ENCODE measurements around the gene DCANP1. TPM values are rescaled to one million over a fixed set of nuclear protein-coding genes. Genes with fewer than 3 reads are reported as not detected.

DCANP1 gene
- total RNA-seq, 1 experiment from 2014 or later: not detected

DNA sequence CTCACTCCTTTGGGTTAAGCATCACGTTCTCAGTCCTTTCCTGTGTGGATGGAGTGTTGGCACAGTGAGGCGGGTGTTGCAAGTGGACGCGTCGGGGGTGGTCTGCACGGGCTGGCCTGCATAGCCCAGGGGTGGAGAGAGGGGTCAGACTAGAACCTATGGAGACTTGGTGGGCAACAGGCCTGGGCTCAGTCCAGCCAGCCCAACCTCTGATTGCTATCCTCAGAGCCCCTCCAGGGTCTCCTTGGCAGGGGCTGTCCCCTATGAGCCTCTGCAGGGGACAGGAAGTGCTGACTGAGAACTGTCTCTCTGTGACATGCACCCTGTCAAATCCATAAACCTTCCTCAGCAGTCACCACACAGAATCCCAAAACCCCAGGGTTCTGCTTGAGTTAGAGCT is 2.3 kb downstream of the DCANP1 start:
- H3K27me3 ChIP-seq: peaks cover 21% of the 10 kb centered on the region; the same call in 1 of the 2 replicates
- DNase-seq: no peak
- no peak overlapping the region for H3K27ac ChIP-seq
- no peaks in the 10 kb centered on the region for H3K36me3 ChIP-seq
- no peak overlapping the region for H3K4me3 ChIP-seq
- peaks cover 2% of the 10 kb centered on the region; the same call in 1 of the 2 replicates for H3K4me1 ChIP-seq
- no peaks in the 10 kb centered on the region for H3K9me3 ChIP-seq (replicated peaks)

DNA sequence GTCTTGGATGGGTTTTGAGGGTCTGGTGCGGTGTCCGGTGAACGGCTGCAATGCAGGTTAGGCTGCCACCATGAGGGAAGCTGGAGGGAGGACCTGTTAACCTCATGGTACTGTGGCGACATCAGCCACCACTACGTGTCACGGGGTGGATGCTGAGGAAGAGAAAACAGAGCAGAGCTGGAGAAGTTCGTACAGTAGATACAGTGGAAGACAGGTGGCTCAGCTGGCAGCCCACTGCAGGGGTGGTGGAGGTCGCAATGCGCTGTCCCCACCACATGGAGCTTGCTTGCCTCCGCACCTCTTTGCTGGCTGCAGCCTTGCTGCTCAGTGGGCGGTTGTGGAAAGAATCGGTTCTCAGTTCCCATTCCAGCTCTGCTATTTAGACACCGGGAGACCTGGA is 2.8 kb downstream of the DCANP1 start:
- Histone ChIP-seq H3K4me1 (peaks cover 2% of the 10 kb centered on the region; the same call in 1 of the 2 replicates), H3K9me3 (replicated peaks) (no peaks in the 10 kb centered on the region), H3K4me3 (no peak overlapping the region), H3K27me3 (peaks cover 17% of the 10 kb centered on the region; the same call in 1 of the 2 replicates), H3K27ac (no peak overlapping the region), H3K36me3 (no peaks in the 10 kb centered on the region)
- no peak for DNase-seq

DNA sequence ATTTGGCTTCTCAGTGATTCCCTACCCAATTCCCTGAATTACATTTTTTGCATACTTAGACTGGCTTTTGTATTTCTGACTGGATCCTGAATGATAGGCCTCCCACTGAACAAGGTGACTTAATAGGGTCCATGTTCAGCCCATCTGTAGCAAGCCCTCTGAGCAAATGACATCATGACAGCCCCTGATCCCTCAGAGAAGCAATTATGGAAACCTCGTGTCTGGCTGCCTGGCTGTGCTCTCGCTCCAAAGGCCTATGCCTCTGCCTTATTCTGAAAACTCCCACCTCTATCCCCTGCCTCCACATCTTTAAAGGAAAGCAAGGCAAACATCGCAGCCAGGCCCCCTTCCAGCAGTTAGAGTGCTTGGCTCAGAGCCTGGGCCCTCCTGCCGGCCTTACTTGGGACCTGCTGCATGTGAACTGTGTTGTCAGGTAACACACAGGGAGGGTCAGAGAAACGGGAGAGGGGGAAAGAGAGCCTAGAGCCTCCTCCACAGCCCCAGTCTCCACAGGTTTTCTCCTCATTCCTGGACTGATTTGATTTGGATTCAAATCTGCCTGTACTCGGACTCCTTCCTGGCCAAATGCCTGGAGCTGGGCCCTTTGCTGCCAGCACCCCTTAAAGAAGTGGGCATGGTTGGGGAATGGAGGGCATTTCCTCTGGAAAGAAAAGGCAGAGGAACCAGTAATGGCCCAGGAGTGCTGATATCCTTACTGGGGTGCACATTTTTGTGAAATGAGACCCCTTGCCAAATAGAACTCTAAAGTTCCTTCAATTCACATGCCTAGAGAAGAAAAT is 3.8 kb downstream of the DCANP1 start:
- H3K9me3 ChIP-seq (replicated peaks): no peaks in the 10 kb centered on the region
- H3K27ac ChIP-seq: no peak overlapping the region
- H3K4me1 ChIP-seq: peaks cover 3% of the 10 kb centered on the region; the same call in 1 of the 2 replicates
- H3K36me3 ChIP-seq: no peaks in the 10 kb centered on the region
- DNase-seq: no peak
- peaks cover 16% of the 10 kb centered on the region; the same call in 1 of the 2 replicates for H3K27me3 ChIP-seq
- H3K4me3 ChIP-seq: no peak overlapping the region

DNA sequence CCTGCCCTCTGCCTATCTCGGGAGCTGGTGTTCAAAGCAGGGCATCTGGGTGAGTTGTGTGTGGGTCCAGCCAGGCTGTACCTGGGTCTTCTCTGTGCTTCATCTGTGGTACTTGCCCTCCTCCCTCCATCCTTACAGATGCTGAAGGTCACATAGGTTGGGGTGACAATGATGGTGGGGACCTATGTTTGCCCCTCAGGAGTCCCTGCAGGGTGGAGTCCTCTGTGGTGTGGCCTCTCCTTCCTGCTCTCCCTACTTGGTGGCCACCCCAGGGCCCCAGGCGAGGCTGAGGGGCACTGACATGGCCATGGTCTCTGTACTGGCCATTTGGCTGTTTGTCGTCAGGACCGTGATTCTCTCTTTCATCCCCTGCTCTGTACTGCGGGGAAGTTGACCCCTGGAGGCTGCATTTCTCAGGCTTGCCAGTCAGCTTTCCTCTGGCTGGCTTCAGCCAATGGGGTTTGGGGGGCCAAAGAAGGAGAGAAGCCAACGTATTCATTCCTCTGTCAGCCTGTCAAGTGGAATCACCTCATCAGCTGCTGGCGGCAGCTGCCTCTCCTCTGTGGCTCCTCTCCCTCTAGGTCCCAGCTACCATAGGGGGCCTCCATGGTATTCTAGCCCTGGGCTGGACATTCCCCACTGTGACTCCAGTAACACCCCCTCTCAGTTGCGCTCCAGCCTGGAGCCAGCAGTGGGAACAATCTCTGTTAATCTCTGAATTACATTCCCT is 4.6 kb downstream of the DCANP1 start:
- no peak overlapping the region for H3K27ac ChIP-seq
- no peak overlapping the region for H3K4me3 ChIP-seq
- H3K9me3 ChIP-seq (replicated peaks): no peaks in the 10 kb centered on the region
- DNase-seq: peak; percentile 22 to 33
- H3K4me1 ChIP-seq: peaks cover 10% of the 10 kb centered on the region; the same call in 1 of the 2 replicates
- no peaks in the 10 kb centered on the region for H3K36me3 ChIP-seq
- H3K27me3 ChIP-seq: peaks cover 16% of the 10 kb centered on the region; the same call in 1 of the 2 replicates

DNA sequence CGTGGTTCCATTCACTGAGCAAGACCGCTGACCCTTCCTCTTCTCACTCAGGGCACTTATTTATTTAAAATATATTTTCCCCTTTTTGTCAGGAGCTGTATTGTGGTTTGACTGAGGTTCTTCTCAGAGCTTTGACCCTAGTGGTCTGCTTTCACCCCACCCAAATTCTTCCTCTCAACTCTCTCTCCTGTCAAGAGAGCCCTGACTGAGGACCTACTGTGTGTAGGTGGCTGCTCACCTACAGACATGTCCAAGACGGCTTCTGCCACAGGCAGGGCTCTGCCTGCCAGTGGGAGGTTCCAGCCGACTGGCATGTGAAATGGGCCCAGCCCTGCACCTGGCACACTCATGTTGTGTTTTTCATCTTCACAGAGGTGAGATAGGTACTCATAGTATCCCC is 5.2 kb downstream of the DCANP1 start:
- DNase-seq: no peak
- peaks cover 10% of the 10 kb centered on the region; the same call in 1 of the 2 replicates for H3K4me1 ChIP-seq
- H3K9me3 ChIP-seq (replicated peaks): no peaks in the 10 kb centered on the region
- H3K27ac ChIP-seq: no peak overlapping the region
- H3K4me3 ChIP-seq: no peak overlapping the region
- peaks cover 11% of the 10 kb centered on the region; the same call in 1 of the 2 replicates for H3K27me3 ChIP-seq
- H3K36me3 ChIP-seq: no peaks in the 10 kb centered on the region

DNA sequence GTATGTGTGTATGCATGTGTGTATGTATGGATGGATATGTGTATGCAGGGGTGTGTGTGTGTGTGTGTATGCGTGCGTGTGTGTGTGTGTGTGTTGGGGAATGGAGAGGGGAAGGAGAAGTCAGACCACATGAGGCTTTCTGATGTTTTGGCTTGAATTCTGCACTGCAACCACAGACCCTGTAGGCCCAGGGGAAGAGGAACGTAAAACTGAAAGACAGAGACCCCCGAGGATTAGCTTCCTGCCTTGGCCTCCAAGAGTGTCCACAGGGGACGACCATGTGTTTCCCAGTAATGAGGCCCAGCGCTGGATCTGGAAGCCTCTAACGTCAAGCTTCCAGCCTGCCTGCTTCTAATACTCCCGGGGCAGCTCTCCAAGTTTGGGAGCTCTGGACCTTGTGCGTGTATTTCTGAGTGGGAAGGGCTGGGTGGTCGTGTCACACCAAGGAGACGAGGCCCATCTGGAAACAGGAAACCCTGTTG is 5.8 kb downstream of the DCANP1 start:
- DNase-seq: no peak

DNA sequence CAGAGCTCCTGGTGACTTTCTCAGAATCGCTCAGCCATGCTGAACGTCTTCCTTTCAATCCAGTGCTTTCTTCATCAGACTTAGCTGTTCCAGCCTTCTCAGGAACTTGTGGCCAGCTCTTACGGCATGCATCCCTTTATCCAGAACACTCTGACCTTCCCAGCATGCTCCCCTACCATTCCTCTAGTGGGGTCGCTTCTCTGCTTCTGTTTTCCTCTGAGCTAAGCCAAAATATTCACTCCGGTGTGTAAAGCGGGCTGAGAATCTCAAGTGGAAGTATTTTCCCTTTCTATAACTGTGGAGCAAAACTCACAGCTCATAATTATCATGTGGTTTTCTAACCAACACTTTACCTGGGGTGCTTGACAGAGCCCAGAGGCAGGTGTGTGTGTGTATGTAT is 6.2 kb downstream of the DCANP1 start:
- Histone ChIP-seq H3K9me3 (replicated peaks) (no peaks in the 10 kb centered on the region), H3K4me3 (no peak overlapping the region), H3K27me3 (peaks cover 8% of the 10 kb centered on the region; the same call in 1 of the 2 replicates), H3K4me1 (peaks cover 10% of the 10 kb centered on the region; the same call in 1 of the 2 replicates), H3K36me3 (no peaks in the 10 kb centered on the region), H3K27ac (no peak overlapping the region)
- DNase-seq: no peak

More for the DNA sequence above, 5.8 kb downstream of the DCANP1 start:
- H3K9me3 ChIP-seq (replicated peaks): no peaks in the 10 kb centered on the region
- H3K27ac ChIP-seq: no peak overlapping the region
- H3K4me3 ChIP-seq: no peak overlapping the region
- no peaks in the 10 kb centered on the region for H3K36me3 ChIP-seq
- H3K4me1 ChIP-seq: peaks cover 10% of the 10 kb centered on the region; the same call in 1 of the 2 replicates
- H3K27me3 ChIP-seq: peaks cover 11% of the 10 kb centered on the region; the same call in 1 of the 2 replicates

DNA sequence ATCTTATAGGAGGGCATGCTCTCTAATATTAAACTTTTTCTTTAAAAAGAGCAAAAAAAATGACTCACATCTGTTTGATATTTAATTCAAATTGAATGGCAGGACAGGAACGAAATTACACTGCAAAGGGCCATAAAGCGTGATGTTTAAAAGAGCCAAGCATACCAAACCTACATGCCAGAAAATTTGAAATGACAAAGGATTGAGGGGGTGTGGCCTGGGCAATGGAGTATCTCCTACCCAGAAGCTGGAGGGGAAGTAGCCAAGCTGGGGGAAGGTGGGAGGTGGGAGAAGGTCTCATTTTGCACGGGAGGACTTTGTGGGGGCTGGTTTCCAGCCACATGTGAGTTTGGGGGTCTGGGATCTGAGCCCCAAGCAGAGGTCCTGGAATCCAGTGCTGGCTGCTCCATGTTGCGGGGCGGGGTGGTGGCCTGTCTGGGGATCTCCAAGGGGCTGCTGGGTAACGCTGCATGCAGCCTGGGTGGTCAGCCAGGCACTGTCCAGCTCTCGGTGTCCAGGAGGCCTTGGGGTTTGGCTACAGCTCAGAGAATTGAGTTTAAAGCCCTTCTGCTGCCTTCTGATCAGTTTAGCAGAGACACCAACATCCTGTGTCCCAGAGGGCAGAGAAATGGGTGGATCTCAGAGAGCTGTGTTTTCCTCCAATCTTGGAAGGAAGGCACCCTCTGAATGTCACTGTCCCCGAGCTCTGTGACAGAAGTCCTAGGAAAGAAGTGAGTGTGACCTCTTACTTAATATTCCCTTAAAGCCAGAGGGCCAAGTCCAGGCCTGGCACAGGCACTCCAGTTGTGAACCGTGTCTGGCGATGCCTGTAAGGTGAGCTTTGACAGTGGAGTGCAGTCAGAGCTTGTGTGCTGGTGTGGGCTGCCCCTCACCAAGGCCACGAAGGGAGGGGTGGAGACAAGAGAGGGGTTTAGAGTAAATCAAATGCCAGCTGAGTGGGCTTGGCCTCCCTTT is 7.6 kb downstream of the DCANP1 start:
- Histone ChIP-seq H3K27me3 (peaks cover 6% of the 10 kb centered on the region; the same call in 1 of the 2 replicates), H3K9me3 (replicated peaks) (no peaks in the 10 kb centered on the region), H3K36me3 (no peaks in the 10 kb centered on the region), H3K4me3 (no peak overlapping the region), H3K4me1 (peaks cover 10% of the 10 kb centered on the region; the same call in 1 of the 2 replicates), H3K27ac (no peak overlapping the region)
- no peak for DNase-seq

DNA sequence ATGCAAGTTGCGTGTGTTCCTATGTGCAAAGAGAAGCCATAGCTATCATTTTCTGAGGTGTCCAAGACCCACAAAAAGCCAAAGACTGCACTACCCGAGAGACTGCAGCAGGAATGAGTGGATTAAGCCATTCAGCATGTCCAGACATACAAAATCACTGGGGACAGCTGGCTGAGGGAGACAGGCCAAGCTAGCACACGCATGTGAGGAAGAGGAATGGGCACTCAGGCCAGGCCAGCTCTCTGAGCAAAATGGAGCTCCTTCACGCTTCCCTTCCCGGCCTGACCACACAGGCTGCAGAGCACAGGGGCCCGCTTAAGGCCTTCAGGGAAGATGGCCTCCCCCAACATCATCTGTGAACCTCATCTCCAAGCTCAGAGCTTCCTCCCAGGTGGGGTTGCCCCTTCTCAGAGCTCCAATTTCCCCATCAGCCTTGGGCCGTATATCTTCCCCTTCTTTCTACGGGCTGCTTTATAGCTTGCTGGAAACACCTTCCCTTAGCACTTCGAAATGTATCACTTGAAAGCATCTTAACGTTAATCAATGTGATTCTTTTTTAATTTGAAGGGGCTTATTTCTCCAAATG is 8.4 kb downstream of the DCANP1 start:
- peaks cover 6% of the 10 kb centered on the region; the same call in 1 of the 2 replicates for H3K27me3 ChIP-seq
- peaks cover 10% of the 10 kb centered on the region; the same call in 1 of the 2 replicates for H3K4me1 ChIP-seq
- H3K9me3 ChIP-seq (replicated peaks): no peaks in the 10 kb centered on the region
- no peak overlapping the region for H3K27ac ChIP-seq
- no peaks in the 10 kb centered on the region for H3K36me3 ChIP-seq
- no peak overlapping the region for H3K4me3 ChIP-seq
- no peak for DNase-seq

DNA sequence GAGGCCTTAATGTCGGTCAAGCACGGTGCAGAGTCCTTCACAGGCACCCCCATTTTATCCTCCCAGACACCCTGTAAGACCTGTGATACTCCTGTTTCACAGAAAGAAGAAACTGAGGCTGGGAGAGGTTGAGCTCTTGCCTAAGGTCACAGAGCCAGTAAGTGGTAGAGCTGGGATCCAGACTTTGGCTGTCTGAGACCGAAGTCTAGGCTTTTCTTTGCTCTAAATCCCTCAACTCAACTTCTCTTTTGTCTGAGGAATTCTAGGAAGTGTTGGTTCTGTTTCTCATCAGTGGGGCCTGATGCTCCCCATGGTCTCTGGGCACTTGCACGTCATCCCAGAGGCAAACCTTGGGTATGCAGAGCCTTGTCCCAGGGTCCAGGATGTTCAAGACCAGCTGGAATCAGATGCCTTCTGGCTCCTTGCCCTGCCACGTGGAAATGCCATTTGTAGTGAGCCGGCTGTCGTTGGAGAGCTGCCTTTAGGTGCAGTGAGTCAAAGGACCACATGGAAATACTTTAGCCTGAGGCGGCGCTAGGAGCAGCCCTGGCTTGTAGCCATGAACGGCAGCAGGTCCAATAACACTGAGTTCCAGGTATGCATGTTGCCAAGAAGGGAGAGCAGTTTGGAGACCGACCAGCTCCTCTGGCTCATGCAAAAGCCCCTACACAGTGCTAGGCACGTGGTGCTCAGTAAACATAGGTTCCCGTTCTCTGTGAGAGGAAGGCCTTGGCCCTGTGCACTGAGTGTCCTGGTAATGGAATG is 9.2 kb downstream of the DCANP1 start:
- no peaks in the 10 kb centered on the region for H3K36me3 ChIP-seq
- peak; percentile 66 to 69 for DNase-seq
- H3K4me1 ChIP-seq: peaks cover 10% of the 10 kb centered on the region; the same call in 1 of the 2 replicates
- H3K4me3 ChIP-seq: no peak overlapping the region
- H3K27me3 ChIP-seq: peaks cover 5% of the 10 kb centered on the region; the same call in 1 of the 2 replicates
- no peaks in the 10 kb centered on the region for H3K9me3 ChIP-seq (replicated peaks)
- H3K27ac ChIP-seq: no peak overlapping the region

DNA sequence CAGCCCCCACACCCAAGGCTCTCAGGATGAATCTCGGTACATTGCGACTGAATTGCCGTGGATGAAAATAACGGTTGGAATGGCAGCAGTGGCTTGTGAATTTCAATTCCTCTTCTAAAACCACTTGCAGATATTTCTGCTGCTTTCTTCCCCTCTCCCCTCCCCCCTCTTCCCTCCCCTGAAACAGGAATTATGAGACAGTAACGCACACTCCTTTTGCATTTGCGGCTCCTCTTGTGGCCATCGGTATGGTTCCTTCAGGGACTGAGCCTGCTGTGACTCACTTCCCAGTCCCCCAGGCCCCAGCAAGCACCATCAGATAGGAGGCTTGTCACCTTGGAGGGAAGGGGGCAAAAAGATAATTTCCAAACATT is 9.7 kb downstream of the DCANP1 start:
- no peaks in the 10 kb centered on the region for H3K9me3 ChIP-seq (replicated peaks)
- peaks cover 8% of the 10 kb centered on the region; the same call in 1 of the 2 replicates for H3K4me1 ChIP-seq
- H3K36me3 ChIP-seq: no peaks in the 10 kb centered on the region
- H3K27ac ChIP-seq: no peak overlapping the region
- 0 out of 2 replicates have a peak, but pooled peaks cover 3% of the 10 kb centered on the region for H3K27me3 ChIP-seq
- no peak overlapping the region for H3K4me3 ChIP-seq
- no peak for DNase-seq

DNA sequence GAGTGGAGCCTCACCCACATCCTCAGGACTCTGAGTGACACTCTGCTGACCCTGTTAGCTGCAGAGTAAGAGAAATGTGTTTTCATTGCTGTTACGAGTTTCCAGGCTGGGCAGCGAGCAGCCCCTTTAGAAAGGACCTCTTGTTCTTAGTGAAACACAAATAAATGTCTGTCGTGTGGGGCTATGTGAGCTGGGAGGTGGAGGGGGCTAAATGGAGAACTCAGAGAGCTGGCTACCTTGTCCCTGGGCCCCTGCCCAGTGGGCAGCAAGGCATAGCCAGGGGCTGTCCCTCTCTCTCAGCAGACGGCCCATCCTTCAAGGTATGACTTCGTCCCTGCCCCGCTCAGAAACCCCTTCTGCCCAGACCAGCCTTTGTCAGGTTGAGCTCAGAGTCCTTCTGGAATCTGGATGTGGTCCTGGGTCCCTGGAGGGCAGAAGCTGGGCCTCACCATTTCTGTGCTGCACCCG is 10.2 kb downstream of the DCANP1 start:
- Histone ChIP-seq H3K4me3 (no peak overlapping the region), H3K9me3 (replicated peaks) (no peaks in the 10 kb centered on the region), H3K27ac (no peak overlapping the region), H3K27me3 (0 out of 2 replicates have a peak, but pooled peaks cover 3% of the 10 kb centered on the region), H3K36me3 (no peaks in the 10 kb centered on the region), H3K4me1 (peaks cover 8% of the 10 kb centered on the region; the same call in 1 of the 2 replicates)
- no peak for DNase-seq
